IPS DF 4.7 (cell line): ENCODE measurements around the gene DHRSX.
"Not testable (repeated sequence)": the region's sequence is repeated elsewhere in the genome, so short reads cannot be mapped to it uniquely, and the experiment has no call there.

ENCODE experiments used
- DNase-seq: peaks from one replicate; pipeline ENCODE4 v3.0.0-alpha.2; 2013; ENCODE audit warnings: low spot score; ENCODE audit errors: extremely low read depth

The DHRSX gene

GRCh38 chrX:2427147-2427546 is 73.6 kb downstream of the DHRSX start:
- no peak for DNase-seq

- DNase-seq: no peak
Observed at GRCh38 chrX:2426289-2426882, 74.4 kb downstream of the DHRSX start.

GRCh38 chrX:2425286-2426071 is 75.3 kb downstream of the DHRSX start:
- no peak for DNase-seq

- DNase-seq: no peak
Observed at GRCh38 chrX:2424317-2424716, 76.5 kb downstream of the DHRSX start.

GRCh38 chrX:2423899-2424298 is 76.9 kb downstream of the DHRSX start:
- DNase-seq: no peak

GRCh38 chrX:2423282-2423681 is 77.5 kb downstream of the DHRSX start:
- DNase-seq: no peak

- DNase-seq: not testable (repeated sequence)
Observed at GRCh38 chrX:2419418-2419817, 81.4 kb downstream of the DHRSX start.

GRCh38 chrX:2418000-2418399 is 82.8 kb downstream of the DHRSX start:
- no peak for DNase-seq

GRCh38 chrX:2416851-2417604 is 83.7 kb downstream of the DHRSX start:
- no peak for DNase-seq

- DNase-seq: no peak
Observed at GRCh38 chrX:2414384-2414783, 86.4 kb downstream of the DHRSX start.

GRCh38 chrX:2413969-2414368 is 86.8 kb downstream of the DHRSX start:
- no peak for DNase-seq

GRCh38 chrX:2412131-2412530 is 88.6 kb downstream of the DHRSX start:
- DNase-seq: no peak

- no peak for DNase-seq
Observed at GRCh38 chrX:2410279-2411020, 90.3 kb downstream of the DHRSX start.

- no peak for DNase-seq
Observed at GRCh38 chrX:2409796-2410195, 91.0 kb downstream of the DHRSX start.

GRCh38 chrX:2408856-2409255 is 91.9 kb downstream of the DHRSX start:
- no peak for DNase-seq

- no peak for DNase-seq
Observed at GRCh38 chrX:2406891-2407518, 93.8 kb downstream of the DHRSX start.

GRCh38 chrX:2404776-2405175 is 96.0 kb downstream of the DHRSX start:
- no peak for DNase-seq

GRCh38 chrX:2402361-2402690 is 98.5 kb downstream of the DHRSX start:
- DNase-seq: no peak

- DNase-seq: no peak
Observed at GRCh38 chrX:2401590-2402360, 99.0 kb downstream of the DHRSX start.

- no peak for DNase-seq
Observed at GRCh38 chrX:2401201-2401589, 99.6 kb downstream of the DHRSX start.
